Thyroid gland (tissue), 4 donors: ENCODE data around the gene DCP1B.

Source experiments
- POLR2A ChIP-seq, 2 donors: fragments of 450-650 bp; IDR thresholded peaks; one replicate each; pipeline ENCODE4 v1.6.1; 2017; ENCODE audit warnings: antibody characterized with exemption in 2 of 2, mild to moderate bottlenecking in 2 of 2, moderate library complexity in 1 of 2
- TF ChIP-seq, protein P1 (sequence below), 6 experiments: fragments of 200-600 bp in 3 of 6; fragments of 450-650 bp in 3 of 6; sonication (generic) in 3 of 6; IDR thresholded peaks; one replicate each; pipeline ENCODE4 v1.5.1; 2016 to 2019; ENCODE audit warnings: antibody characterized with exemption in 6 of 6, mild to moderate bottlenecking in 2 of 6, inconsistent platforms in 1 of 6, moderate library complexity in 1 of 6

- TF ChIP-seq, protein P1, sequence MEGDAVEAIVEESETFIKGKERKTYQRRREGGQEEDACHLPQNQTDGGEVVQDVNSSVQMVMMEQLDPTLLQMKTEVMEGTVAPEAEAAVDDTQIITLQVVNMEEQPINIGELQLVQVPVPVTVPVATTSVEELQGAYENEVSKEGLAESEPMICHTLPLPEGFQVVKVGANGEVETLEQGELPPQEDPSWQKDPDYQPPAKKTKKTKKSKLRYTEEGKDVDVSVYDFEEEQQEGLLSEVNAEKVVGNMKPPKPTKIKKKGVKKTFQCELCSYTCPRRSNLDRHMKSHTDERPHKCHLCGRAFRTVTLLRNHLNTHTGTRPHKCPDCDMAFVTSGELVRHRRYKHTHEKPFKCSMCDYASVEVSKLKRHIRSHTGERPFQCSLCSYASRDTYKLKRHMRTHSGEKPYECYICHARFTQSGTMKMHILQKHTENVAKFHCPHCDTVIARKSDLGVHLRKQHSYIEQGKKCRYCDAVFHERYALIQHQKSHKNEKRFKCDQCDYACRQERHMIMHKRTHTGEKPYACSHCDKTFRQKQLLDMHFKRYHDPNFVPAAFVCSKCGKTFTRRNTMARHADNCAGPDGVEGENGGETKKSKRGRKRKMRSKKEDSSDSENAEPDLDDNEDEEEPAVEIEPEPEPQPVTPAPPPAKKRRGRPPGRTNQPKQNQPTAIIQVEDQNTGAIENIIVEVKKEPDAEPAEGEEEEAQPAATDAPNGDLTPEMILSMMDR (IDR thresholded peaks at IDR 0.05) = no peak
- no peak for TF ChIP-seq POLR2A (IDR thresholded peaks at IDR 0.05)
Observed at GRCh38 chr12:1948883-1949282, 55.4 kb downstream of the DCP1B start.
